NCI-H2196 (cell line): ENCODE data around the gene HOXA11.
A peak's percentile ranks its signal among the peaks of the same experiment; 100 is the strongest.

Experiments used
- DNase-seq: peaks from one replicate; lab custom pipeline; 2025; ENCODE audit not compliant: unreplicated experiment; lab: John Stamatoyannopoulos, UW

The HOXA11 gene

DNA sequence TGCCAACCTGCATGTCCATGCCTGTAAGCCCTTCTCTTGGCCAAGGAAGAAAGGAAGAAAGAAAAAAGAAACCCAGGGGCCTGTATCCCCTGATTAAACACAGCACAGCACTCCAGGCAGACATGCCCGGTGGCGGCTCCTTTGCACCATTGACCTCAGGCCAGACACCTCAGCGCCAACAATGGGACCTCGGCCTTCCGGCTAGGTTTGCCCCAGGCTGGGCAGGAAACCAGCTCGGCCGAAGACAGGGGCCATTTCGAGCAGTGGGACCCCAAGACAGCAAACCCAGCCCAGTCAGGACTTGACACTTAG lies 13.8 kb downstream of the HOXA11 start:
- no peak for DNase-seq

DNA sequence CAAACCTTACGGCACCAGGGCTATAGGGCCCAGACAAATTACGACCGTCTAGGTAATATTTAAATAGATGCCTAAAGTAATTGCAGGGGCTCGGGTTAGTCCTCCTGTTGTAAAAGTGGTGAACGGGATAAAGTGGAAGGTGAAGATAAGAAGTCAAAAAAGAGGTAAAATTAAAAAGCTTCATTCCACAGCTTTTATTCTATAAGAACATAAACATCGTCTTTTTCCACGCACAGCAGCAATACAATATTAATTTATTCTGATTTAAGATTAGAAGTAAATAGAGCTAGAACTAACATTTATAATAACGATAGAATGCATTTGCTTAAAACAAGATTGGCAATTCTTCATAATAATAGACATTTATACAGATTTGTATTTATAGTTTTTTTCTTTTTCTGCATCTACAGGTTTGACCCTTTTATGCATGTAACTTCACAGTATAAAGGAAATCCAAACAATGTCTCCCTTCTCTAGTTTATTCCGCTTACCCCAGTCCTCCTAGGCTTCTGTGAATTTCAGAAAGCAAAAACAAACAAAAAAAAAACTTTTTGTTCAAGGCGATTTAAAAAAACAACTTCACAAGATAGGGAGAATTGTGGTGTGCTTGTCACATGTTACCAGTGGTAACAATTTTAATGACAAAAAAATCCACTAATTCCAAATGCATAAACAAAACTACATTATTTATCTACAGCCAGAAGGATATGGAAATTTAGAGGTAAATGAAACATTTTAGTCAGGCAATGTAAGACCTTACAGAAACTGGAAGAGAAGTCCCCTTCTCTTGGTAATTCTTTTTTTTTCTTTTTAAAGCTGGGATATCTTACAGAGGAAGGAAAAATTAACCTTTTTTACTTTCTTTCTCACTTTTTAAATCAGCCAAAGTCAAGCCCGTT lies 14.4 kb downstream of the HOXA11 start:
- DNase-seq, result no peak

DNA sequence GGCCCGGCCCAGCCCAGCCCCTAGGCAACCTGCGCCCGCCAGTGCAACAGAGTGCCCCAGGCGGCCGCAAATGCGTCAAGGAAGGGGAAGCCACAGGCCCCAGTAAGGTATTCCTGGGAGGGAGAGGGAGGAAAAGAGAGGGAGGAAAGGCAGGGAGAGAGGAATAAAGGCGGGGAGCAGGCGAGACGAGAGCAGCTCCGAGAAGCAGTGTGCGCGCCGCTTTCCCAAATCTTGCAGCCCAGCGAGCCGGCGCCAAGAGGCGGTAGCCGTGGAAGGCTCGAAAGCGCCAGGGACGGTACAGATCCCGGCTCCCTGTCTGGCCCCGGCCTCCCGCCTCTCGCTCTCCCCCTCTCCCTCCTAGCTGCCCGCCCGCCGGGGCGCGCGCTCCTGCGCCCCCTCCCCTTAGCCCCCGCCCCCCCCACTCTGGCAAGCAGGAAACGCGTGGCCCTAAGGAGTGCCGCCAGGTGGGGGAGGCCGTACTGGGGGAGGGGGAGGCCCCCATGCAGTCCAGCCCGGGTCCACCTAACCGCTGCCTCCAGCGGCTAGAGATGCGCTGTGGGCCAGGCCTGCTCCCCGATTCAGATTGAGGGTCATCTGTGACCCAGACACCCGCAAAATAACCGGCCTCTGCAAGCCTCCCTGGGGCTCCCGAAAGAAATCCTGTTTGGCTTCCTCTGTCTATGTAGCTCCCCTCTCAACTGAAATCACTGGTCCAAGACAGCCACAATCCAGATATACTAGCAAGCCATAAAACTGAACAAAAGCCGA lies 15.2 kb downstream of the HOXA11 start:
- no peak for DNase-seq

DNA sequence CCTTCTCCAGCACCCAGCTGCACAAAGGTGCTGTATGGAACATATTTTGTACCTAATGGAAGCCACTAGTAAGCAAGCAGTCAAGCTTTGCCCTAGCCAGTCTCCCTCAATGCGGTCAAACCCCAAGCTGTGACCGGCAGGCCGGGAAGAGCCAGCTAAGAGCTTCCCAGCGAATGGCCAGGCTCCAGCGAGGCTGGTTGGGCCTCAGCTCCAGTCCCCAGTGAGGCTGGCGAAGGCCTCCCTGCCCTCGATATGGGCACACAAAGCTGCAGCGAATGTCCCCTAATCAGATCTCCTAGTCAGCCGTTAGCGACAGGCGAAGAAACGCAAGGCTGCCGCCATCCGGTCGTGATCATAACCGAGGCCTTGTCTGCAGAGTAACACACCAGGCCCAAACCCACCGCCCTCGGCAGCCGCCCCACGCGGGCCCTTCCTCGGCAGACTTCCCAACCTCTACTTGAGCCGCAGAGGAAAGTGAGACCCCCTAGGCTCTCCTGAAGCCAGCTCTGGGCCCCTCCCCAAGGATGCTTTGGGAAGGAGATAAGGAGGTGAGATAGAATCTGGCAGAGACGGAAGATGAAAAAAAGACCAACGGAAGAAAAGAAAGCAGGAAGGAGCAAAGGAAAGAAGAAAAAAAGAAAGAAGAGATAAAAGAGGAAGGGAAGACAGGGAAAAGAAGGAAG lies 16.6 kb downstream of the HOXA11 start:
- no peak for DNase-seq

DNA sequence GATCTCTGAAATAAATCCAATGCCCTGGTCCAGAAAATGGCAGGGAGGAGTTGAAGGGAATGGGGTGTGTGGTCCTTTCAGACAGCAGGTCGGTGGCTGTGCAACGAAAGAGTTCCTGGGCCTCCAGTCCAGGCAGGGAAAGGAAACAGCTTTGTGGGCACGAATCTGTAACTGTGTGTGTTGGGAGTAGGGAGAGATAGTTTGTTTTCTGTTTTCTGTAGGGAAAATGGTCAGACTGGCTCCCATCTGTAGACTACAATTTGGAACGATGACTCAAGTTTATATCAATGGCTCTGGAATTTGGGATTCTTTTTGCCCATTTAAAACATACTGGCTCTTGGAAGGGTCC lies 17.1 kb downstream of the HOXA11 start:
- DNase-seq, result no peak

DNA sequence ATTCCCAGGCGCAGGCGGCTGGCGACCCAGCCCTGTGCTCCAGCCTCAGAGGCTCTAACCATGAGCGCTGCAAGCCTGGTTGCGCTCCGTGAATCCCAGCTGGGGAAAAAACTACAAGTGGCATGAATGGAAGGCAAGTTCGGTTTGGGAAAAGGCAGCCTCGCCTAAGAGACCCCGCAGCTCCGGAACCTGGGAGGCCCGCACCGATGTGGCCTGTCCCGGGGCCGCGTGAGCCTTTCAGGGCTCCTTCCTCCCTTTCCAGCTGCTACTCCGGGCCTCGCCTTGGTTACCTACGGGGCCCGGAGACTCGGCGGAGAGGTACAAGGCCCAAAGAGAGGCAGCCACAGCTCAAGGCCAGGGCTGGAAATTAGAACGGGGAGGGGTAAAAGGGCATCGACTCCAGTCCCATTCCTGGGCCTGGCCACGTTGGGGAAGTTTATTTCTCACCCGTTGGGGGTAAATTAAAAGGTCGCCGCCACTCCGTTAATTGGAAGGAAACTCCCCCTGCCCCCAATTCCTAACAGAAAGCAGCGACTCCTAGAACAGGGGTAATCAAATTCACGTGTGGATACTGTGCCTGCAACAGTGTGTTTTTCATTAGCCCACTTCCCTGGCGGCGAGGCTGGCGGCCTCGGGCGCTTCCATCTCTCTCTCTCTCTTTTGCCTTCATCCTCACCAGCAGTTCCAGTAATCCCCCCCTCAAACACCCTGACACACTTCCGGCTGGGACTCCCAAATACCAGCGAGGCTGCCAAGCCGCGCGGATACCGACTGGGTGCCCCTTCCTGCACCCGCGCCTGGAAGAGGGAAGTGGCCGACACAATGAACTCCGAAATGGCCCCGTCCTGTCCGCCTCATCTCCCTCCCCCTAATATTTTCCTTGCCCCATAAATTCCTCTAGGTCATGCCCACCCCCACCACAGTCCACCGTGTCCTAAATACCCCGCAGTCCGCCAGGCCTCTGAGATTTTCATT lies 18.2 kb downstream of the HOXA11 start:
- DNase-seq, result no peak

DNA sequence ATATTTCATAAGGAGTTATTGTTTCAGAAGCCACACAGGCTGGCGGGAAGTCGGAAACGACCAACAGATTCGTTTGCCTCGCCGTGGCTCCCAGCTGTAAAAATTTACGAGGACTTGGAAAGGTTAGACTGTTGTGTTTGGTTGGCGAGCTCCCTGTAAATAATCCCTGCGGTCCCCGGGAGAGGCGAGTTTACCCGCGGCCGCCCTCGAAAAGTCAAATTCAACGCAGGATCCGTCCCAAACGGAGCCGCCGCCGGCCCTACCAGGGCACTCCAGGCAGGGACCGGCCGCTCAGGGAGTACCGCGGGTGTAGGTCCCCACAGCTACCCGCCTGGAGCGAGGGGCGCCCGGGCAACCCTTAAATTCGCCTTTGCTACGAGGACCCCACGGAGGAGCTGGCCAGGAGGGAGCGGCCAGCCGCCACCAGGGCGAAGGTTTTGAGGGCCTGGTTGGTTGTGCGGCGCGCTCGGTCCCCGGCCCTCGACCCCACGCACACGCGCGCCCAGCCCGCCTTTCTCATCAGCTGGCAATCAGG lies 19.0 kb downstream of the HOXA11 start:
- DNase-seq, result no peak

DNA sequence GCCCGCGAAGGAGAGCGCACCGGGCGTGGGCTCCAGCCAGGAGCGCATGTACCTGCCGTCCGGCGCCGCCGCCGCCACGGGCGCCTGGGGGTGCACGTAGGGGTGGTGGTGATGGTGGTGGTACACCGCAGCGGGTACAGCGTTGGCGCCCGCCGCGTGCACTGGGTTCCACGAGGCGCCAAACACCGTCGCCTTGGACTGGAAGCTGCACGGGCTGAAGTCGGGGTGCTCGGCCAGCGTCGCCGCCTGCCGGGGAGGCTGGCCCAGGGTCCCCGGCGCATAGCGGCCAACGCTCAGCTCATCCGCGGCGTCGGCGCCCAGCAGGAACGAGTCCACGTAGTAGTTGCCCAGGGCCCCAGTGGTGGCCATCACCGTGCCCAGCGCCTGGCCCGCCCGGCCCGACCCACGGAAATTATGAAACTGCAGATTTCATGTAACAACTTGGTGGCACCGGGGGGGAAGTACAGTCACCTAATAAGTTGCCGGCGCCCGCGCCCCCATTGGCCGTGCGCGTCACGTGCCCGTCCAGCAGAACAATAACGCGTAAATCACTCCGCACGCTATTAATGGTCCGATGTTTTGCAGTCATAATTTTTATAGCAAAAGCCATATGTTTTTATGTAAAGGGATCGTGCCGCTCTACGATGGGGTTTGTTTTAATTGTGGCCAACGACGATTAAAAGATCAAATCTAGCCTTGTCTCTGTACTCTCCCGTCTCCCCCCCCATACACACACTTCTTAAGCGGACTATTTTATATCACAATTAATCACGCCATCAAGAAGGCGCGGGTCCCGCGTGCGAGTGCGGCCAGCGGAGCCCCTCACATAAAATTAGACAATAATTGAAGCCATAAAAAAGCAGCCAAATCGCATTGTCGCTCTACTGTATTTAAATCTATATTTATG lies 19.7 kb downstream of the HOXA11 start, which contains the start of gene HOXA9:
TSS of gene HOXA9 (minus strand) at position 449 of the 907 bp plus-strand sequence. CDS start at position 369, 80 bp downstream.
- DNase-seq, result no peak

DNA sequence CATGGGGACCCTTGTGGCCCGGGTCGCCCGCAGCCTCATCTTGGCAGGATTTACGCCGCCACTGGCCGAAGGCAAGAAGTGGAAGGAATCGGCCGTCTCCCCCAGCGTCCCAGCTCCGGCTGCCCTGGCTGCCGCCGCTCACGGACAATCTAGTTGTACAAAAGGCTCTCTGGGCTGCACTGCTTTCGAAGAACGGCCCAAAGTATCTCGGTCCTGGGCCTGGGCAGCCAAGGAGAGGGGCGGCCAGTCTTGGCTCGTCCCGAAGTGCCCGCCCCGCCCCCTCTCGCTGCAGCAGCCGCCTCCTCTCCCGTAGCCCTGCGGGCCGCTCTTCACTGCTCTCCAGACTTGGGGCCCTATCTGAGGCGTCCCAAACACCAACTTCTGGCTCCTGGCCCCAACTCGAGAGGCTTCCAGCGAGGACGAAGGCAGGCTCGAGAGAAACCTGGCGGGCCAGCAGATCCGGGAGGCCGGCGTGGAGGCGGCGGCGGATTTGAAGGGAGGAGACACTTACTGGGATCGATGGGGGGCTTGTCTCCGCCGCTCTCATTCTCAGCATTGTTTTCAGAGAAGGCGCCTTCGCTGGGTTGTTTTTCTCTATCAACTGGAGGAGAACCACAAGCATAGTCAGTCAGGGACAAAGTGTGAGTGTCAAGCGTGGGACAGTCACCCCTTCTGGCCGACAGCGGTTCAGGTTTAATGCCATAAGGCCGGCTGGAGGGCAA lies 20.5 kb downstream of the HOXA11 start:
- no peak for DNase-seq

DNA sequence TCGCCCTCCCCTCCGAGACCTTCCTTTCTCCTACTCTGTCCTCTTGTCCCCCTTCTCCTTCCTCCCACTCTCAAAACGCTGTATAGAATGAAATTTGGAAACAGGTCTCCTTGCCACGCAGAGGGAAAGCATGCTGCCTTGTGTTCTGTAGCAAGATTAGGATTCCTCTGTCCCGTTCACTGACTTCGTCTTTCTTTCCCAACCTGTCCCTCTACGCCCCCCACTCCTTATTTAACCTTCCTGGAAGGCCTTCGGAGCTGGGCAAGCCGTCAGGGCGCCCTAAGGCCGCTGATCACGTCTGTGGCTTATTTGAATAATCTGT lies 21.0 kb downstream of the HOXA11 start:
- DNase-seq, result no peak

DNA sequence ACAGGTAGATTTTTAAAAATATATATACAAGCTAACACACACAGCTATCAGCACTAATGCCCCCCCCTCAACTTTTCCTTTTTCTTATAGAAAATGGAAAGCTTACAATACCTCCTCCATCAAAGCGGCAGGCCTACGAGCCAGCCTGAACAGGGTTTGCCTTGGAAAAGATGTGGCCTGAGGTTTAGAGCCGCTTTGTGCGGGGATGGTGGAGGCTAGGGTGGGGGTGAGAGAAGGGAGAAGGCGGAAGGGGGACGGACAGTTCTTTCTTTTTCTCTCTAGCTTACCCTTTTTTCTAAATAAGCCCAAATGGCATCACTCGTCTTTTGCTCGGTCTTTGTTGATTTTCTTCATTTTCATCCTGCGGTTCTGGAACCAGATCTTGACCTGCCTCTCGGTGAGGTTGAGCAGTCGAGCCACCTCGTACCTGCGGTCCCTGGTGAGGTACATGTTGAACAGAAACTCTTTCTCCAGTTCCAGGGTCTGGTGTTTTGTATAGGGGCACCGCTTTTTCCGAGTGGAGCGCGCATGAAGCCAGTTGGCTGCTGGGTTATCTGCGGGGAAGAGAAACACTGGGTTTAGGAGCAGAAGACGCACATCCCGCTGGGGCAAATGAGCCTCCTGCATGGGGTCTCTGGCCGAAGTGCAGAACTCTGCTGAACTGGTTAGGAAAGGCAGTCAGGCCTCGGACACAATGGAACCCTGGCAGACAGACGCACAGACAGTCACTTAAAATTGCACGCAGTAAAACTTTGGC lies 21.6 kb downstream of the HOXA11 start:
- no peak for DNase-seq

DNA sequence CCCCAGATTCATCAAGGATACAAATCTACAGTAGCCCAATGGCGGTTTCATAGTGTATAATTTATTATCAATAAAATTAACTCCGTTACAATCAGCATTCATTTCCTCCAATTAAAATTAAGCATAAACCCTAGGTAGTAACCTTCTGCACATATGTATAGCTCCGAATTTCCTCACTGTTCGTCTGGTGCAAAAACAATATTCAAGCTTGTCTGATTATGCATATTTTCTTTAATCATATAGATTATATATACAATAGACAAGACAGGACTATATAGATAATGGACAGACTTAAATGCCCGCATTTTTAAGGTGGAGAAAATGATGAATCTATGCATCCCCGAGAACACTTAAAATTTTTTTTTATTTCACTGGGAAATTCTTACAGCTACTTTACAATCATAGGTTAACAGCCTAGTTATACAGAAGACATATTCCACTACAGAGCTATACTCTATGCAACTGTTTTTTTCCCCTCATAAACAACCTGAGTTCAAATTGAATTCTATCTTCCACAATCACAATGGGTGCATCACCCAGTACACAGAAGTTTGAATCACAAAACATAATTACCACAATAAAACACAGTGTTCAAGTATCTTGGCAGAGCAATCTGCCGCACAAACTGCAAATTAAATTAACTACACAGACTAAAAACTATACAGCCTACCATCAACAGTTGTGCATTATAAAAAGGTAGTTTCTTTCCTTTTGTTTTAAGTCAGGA lies 22.3 kb downstream of the HOXA11 start:
- DNase-seq, result no peak

DNA sequence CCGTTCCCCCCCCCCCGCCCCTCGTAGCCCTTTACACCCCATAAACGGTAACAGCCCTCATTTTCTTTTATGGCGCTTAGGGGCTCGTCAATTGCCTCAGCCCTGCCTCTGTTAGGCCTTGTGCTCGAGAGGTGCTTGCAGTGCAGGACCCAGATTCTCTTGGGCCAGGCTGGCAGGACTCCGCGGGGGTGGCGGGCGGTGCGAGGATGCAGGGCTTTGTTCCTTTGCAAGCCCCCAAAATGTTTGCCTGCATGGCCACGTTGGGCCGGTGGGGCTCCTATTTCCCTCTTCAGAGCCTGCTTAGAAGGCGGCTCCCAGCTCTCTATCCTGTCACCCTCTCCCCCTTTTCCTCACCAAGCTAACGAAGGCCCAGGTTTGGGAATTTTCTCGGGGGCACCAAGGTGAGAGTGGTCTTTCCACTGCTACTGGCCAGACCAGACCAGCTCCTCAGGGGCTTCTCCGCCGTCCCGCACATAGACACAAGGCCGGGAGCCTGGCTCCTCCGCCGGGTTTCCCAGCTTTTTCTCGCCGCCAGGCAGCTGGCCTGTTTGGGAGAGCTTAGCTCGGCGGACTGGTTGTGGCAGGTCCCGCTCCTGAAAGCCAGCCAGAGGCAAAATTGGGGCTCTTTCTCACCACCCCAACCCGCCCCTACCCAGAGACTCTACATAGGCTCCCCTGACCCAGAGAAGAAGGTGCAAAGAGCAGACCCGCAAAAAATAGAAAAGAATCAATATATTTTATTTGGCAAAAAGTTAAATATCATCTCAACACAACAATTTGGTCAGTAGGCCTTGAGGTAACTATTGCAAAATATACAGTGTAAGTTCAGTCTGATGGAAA lies 23.1 kb downstream of the HOXA11 start:
- no peak for DNase-seq

DNA sequence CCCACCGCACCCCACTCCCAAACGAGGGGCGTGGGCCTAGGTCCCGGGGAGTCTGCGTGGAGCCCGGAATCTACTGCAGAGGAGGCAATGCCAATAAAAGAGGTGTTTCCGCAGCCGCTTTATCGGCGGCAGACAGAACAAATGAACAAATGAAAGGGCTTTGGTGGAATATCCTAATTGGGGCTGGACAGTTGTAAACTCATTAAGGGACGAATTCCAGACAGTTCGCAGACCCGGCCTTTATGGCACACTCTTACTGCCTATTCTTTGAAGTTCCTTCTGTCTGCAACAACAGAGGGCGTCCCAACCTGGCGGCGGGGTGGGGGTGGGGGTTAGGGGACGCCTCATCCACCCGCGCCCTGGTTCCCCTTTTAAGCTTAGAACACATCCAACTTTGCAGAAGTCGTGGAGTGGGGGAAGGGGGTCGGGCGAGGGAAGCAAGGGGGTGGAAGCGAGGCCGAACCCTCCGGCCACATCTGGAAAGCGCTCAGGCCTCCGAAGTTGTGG lies 23.8 kb downstream of the HOXA11 start:
- DNase-seq, result no peak

DNA sequence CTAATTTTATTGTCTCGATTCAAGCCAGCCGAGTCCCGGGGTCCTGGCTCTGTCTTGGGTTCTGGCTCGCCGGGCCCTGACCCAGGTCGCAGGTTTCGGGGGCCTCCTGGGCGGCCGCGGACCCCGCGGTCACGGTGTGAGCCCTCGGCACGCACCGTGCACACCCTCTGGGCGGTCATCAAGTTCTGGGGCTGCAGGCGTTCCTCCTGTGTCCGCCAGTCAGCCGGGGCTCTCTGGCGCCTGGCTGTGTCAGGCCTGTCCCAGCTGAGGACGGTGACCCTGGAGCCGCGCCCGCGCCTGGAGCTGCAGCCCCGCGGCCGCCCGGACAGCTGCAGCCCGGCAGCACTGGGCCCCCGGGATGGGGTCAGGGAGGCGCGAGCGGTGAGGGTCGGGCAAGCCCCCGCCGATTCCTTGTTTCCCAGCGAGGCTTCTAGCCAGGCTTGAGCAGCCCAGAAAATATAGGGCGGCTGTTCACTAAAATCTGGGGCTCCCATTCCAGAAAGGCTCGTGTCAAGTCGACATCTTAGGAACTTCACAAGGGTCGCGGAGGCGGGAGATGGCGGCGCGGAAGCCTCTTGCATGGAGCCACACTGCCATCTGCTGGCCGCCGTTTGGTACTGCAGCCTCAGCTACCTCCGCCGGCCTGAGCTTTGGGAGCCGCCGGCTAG lies 24.4 kb downstream of the HOXA11 start:
- DNase-seq, result peak; percentile 79

DNA sequence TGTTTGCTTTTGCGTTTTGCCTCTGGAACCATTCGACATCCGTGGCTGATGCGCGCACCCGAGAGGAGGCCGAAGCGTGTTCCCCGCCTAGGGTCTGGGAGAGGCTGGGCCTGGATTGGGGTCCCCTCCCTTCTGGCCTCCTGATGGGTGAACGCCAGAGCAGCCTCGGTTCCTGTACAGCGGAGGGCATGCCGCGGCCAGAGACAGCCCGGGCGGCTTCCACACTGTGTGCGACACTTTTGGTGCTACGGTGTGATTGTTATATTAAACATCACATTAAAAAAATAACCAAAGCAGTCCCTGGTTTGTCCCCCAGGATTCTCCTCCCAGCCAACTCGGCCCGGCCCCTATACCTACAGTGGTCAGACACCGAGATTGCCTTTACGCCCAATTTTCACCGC lies 24.9 kb downstream of the HOXA11 start:
- DNase-seq, result no peak
